ENCODE measurements around the gene NFIA. TPM values are rescaled to one million over a fixed set of nuclear protein-coding genes. Genes with fewer than 3 reads are reported as not detected.

The NFIA gene
- total RNA-seq, 1 donor from 2014 or later: 49.4 TPM

DNA sequence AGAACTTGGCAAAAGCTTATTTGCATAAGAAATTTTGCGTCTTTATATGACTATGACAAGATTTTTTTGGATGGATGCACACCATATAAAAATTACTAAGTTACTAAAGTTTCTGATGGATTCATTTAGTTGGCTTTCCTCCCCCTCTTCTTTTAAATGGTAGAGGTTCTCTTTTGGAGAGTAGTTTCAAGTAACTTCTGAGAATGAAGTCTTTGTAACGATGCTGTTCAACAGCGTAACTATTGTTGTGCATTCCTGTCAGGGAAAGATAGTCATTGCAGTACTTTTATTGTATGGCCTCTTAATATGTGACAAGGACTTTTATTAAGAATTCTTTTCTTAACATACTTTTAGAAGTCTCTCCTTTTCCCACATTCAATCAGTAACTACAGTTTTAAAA lies 16.0 kb downstream of the NFIA start:
- H3K4me3 Mint-ChIP-seq: no peak overlapping the region
- peaks cover 20% of the 10 kb centered on the region for H3K36me3 Mint-ChIP-seq
- H3K9me3 Mint-ChIP-seq: no peaks in the 10 kb centered on the region
- no peak overlapping the region for H3K27ac Mint-ChIP-seq
- no peak for DNase-seq (ENCODE audit: extremely low spot score, unreplicated experiment)
- H3K27me3 Mint-ChIP-seq: peaks cover 47% of the 10 kb centered on the region
- H3K4me1 Mint-ChIP-seq (ENCODE audit: unreplicated experiment): peaks cover 36% of the 10 kb centered on the region
- TF ChIP-seq, protein P1, sequence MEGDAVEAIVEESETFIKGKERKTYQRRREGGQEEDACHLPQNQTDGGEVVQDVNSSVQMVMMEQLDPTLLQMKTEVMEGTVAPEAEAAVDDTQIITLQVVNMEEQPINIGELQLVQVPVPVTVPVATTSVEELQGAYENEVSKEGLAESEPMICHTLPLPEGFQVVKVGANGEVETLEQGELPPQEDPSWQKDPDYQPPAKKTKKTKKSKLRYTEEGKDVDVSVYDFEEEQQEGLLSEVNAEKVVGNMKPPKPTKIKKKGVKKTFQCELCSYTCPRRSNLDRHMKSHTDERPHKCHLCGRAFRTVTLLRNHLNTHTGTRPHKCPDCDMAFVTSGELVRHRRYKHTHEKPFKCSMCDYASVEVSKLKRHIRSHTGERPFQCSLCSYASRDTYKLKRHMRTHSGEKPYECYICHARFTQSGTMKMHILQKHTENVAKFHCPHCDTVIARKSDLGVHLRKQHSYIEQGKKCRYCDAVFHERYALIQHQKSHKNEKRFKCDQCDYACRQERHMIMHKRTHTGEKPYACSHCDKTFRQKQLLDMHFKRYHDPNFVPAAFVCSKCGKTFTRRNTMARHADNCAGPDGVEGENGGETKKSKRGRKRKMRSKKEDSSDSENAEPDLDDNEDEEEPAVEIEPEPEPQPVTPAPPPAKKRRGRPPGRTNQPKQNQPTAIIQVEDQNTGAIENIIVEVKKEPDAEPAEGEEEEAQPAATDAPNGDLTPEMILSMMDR (conservative IDR thresholded peaks at IDR 0.05): no peak

DNA sequence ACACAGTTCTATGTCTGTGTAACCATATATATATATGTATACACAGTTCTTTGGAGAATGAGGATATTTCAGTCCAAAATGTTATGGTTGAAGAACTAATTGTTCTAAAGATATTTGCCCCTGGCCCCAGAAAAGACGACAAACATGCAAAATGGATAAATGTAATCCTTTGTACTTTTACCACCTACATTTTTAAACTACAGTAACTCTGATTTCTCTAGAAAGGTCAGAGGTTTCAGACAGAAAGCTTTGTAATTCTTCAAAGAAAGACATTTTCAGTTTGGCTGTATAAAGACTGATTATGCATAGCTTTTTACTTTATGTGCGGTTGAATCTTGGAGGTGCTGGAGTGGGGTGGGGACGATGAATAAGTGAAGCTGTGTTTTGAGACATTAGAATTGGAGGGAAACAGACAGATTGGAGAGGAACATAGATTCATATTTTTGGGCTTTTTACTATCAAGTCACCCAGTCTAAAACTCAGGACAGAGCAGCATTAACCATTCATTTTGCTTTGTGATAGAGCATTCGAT lies 16.6 kb downstream of the NFIA start:
- no peaks in the 10 kb centered on the region for H3K9me3 Mint-ChIP-seq
- peaks cover 30% of the 10 kb centered on the region for H3K4me1 Mint-ChIP-seq (ENCODE audit: unreplicated experiment)
- H3K36me3 Mint-ChIP-seq: peaks cover 20% of the 10 kb centered on the region
- H3K4me3 Mint-ChIP-seq: no peak overlapping the region
- DNase-seq (ENCODE audit: extremely low spot score, unreplicated experiment): no peak
- peaks cover 41% of the 10 kb centered on the region for H3K27me3 Mint-ChIP-seq
- H3K27ac Mint-ChIP-seq: no peak overlapping the region
- TF ChIP-seq, protein P1 (conservative IDR thresholded peaks at IDR 0.05): no peak

GRCh38 chr1:61100578-61100977 lies 18.2 kb downstream of the NFIA start:
- no peak overlapping the region for H3K4me3 Mint-ChIP-seq
- H3K27me3 Mint-ChIP-seq: peaks cover 29% of the 10 kb centered on the region
- no peak overlapping the region for H3K27ac Mint-ChIP-seq
- TF ChIP-seq, protein P1 (conservative IDR thresholded peaks at IDR 0.05): no peak
- H3K36me3 Mint-ChIP-seq: peaks cover 12% of the 10 kb centered on the region
- no peak for DNase-seq (ENCODE audit: extremely low spot score, unreplicated experiment)
- peaks cover 18% of the 10 kb centered on the region for H3K4me1 Mint-ChIP-seq (ENCODE audit: unreplicated experiment)
- no peaks in the 10 kb centered on the region for H3K9me3 Mint-ChIP-seq

DNA sequence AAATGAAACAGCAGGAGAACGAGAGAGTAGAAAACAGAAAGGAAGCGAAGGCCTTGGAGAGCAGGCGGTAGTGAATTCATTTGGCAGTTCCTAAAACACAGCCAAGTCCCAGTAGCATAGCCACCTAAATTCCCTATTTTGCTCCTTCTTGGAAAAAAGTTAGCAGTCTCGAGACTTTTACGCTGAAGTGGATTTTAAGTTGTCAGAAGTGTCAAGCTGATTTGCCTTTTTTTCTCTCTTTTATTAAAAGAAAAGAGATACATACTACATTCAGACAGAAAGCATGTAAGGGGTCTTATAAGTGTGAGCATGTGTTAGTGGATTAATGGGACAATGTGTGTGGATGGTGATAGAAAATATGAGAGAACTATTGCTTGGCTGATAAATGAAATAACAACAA lies 19.2 kb downstream of the NFIA start:
- no peak for DNase-seq (ENCODE audit: extremely low spot score, unreplicated experiment)
- Mint-ChIP-seq H3K27me3 (peaks cover 29% of the 10 kb centered on the region), H3K27ac (no peak overlapping the region), H3K36me3 (peaks cover 12% of the 10 kb centered on the region), H3K4me3 (no peak overlapping the region), H3K4me1 (ENCODE audit: unreplicated experiment) (peaks cover 18% of the 10 kb centered on the region), H3K9me3 (no peaks in the 10 kb centered on the region)
- TF ChIP-seq, protein P1 (conservative IDR thresholded peaks at IDR 0.05): no peak

DNA sequence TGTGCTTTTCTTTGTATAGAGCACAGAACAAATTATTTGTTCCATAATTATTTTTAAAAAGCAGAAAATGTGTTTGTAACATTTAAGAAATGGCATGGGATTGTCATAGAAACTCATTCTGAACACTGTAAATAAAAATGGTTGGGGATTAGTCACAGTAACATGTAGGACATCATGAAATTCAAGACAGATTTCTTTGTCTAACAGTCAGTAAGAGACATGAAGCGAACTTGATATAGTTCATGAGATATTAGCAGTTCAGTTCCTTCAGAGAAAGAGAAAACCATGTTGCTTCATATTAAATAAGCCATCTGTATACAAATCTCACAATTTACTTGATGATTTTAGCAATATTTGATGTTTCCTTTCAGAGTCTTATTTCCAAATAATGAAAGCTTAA lies 19.7 kb downstream of the NFIA start:
- Mint-ChIP-seq H3K36me3 (peaks cover 12% of the 10 kb centered on the region), H3K27me3 (peaks cover 29% of the 10 kb centered on the region), H3K4me1 (ENCODE audit: unreplicated experiment) (peaks cover 18% of the 10 kb centered on the region)

More for the DNA sequence above, 19.7 kb downstream of the NFIA start:
- no peak for DNase-seq (ENCODE audit: extremely low spot score, unreplicated experiment)
- no peak overlapping the region for H3K4me3 Mint-ChIP-seq
- no peak overlapping the region for H3K27ac Mint-ChIP-seq
- no peaks in the 10 kb centered on the region for H3K9me3 Mint-ChIP-seq
- TF ChIP-seq, protein P1 (conservative IDR thresholded peaks at IDR 0.05): no peak

Measured in type B pancreatic cell (in vitro differentiated cells).